ENCODE results near the gene CCR7. TPM values are rescaled to one million over a fixed set of nuclear protein-coding genes. Genes with fewer than 3 reads are reported as not detected.
A peak's percentile ranks its signal among the peaks of the same experiment; 100 is the strongest.

CCR7 gene
- polyA plus RNA-seq, 6 donors from 2014 or later = 442 to 802 (median 622) TPM

DNA sequence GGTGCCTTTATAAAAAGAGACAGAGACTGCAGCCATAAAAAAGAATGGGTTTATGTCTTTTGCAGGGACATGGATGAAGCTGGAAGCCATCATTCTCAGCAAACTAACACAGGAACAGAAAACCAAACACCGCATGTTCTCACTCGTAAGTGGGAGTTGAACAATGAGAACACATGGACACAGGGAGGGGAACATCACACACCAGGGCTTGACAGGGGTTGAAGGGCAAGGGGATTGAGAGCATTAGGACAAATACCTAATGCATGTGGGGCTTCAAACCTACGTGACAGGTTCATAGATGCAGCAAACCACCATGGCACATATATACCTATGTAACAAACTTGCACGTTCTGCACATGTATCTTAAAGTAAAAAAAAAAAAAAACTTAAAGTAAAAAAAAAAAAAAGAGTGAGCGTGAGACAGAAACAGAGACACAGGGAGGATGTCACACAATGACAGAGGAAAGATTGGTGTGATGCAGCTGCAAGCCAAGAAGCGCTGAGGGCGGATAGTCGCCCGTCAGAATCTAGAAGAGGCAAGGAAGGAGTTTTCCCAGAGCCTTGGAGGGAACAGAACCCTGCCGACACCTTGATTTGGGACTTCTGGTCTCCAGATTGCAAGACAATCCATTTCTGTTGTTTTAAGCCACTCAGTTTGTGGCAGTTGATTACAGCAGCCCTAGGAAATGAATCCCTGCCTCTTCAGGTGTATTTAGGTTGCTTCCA lies 36.4 kb downstream of the CCR7 start:
- no peak overlapping the region for H3K4me3 Mint-ChIP-seq
- ATAC-seq (ENCODE audit: low read depth in 2 of 2) = no peak
- peaks cover 37 to 47% (median 41%) of the 10 kb centered on the region in 3 donors for H3K4me1 Mint-ChIP-seq
- peaks cover 0 to 5% (median 0%) of the 10 kb centered on the region in 3 donors for H3K27me3 Mint-ChIP-seq
- no peak for DNase-seq
- peaks cover 6 to 32% (median 21%) of the 10 kb centered on the region in 7 donors for H3K9me3 Mint-ChIP-seq
- H3K36me3 Mint-ChIP-seq = peaks cover 19 to 22% of the 10 kb centered on the region in 2 donors
- peak overlapping the region in 1 of 6 donors; percentile 69 for H3K27ac Mint-ChIP-seq

DNA sequence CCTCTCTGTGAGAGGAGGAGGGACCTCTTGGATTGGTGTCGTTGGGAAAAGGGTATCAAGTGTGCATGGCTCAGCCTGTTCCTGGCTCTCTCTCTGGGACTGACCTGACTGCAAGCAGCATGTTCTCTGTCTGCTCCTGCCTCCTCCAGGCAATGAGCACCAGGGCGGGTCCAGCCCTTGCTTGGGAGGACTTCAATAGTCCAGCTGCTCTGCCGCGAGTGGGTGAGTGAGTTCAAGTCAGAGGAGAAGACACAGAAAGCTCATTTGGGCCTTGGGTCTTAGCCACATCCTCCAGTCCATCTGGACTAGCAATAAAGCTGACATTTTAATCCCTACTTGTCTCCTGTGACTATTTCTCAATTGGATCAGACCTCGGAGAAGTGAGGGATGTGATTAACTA lies 38.6 kb downstream of the CCR7 start:
- no peak overlapping the region for H3K4me3 Mint-ChIP-seq
- peaks cover 28% of the 10 kb centered on the region in 2 donors for H3K36me3 Mint-ChIP-seq
- H3K27me3 Mint-ChIP-seq = no peaks in the 10 kb centered on the region
- peaks cover 22 to 39% (median 36%) of the 10 kb centered on the region in 3 donors for H3K4me1 Mint-ChIP-seq
- peaks cover 10 to 28% (median 22%) of the 10 kb centered on the region in 7 donors for H3K9me3 Mint-ChIP-seq
- no peak for ATAC-seq (ENCODE audit: low read depth in 2 of 2)
- no peak for DNase-seq
- peak overlapping the region in 1 of 6 donors; percentile 28 for H3K27ac Mint-ChIP-seq

DNA sequence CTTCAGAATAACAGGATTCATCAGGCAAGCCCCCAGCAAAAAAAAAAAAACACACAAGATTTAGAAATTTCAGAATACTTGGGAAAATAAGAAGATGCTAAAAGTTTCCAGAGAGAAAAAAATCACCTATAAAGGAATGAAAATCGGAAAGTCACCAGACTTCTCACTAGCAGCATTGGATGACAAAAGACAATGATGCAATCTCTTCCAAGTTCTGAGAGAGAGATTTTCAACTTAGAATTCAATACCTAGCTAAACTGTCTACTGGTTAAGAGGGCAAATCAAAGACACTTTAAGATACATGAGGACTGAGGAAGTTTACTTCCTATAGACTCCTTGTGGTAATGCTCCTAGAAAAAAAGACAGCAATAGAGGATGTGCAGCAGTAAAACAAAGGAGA lies 40.0 kb downstream of the CCR7 start:
- Mint-ChIP-seq H3K27me3 (no peaks in the 10 kb centered on the region), H3K4me1 (peaks cover 12 to 31% (median 31%) of the 10 kb centered on the region in 3 donors), H3K4me3 (no peak overlapping the region), H3K9me3 (peaks cover 10 to 28% (median 22%) of the 10 kb centered on the region in 7 donors), H3K27ac (peak overlapping the region in 2 of 6 donors; percentile 9 to 20), H3K36me3 (peaks cover 28% of the 10 kb centered on the region in 2 donors)
- DNase-seq (no peak), ATAC-seq (ENCODE audit: low read depth in 2 of 2) (no peak)

DNA sequence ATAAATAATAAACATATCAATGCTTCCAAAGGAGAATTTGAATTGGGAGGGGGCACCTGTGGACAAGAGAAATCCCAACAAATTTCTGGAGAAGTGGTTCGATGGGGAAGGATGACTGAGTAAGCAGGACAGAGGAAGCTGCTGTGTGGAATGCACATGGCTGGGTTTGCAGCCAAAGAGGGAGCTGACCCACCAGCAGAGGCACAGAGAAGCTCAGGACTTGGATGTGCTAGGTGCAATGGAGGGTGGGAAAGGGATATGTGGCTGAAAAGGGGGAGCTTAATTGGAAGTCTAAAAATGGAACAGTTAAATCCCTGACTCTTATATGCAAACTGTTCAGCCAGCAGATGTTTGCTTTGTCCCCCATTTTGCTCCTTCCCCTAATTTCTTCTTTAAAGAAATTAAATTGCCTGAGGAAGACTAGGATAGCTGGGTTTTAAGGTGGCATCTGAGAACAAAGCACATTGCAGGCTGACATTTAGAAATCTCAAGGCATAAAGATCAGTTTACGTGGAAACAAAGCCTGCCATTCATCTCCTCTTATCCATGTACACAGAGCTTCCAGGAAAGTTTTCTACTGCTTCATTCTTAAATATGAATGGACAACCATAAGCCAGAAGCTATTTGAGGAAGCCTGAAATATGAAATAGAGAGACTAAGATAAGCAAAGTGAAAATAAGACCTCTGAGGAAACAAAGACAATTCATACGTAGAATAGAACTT lies 40.9 kb downstream of the CCR7 start:
- H3K27me3 Mint-ChIP-seq = no peaks in the 10 kb centered on the region
- peak overlapping the region in 3 of 6 donors; percentile 34 to 81 (median 76) for H3K27ac Mint-ChIP-seq
- ATAC-seq (ENCODE audit: low read depth in 2 of 2) (no peak), DNase-seq (no peak)
- peaks cover 14 to 35% (median 31%) of the 10 kb centered on the region in 3 donors for H3K4me1 Mint-ChIP-seq
- peaks cover 28% of the 10 kb centered on the region in 2 donors for H3K36me3 Mint-ChIP-seq
- no peak overlapping the region for H3K4me3 Mint-ChIP-seq
- peaks cover 10 to 28% (median 22%) of the 10 kb centered on the region in 7 donors for H3K9me3 Mint-ChIP-seq

DNA sequence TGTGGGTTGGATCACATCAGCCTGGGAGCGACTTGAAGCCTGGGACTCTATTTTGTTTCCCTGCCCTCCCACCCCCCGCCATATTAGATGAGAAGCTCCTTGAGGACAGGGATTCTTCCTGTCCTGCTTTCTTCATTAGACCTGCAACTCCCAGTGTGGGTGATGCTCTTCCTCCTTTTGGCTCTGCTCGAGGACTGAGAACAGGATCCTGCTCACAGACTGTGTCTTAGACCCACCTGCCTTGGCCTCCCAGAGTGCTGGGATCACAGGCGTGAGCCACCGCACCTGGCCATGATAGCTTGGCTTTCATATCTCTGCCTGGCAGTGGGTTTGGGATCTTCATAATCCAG lies 42.3 kb downstream of the CCR7 start:
- Mint-ChIP-seq H3K9me3 (peaks cover 10 to 28% (median 22%) of the 10 kb centered on the region in 7 donors), H3K36me3 (peaks cover 28% of the 10 kb centered on the region in 2 donors), H3K27me3 (no peaks in the 10 kb centered on the region), H3K4me3 (no peak overlapping the region), H3K27ac (no peak overlapping the region), H3K4me1 (peaks cover 15 to 45% (median 44%) of the 10 kb centered on the region in 3 donors)
- DNase-seq (no peak), ATAC-seq (ENCODE audit: low read depth in 2 of 2) (no peak)

- no peaks in the 10 kb centered on the region for H3K27me3 Mint-ChIP-seq
- peaks cover 18 to 49% (median 49%) of the 10 kb centered on the region in 3 donors for H3K4me1 Mint-ChIP-seq
- peaks cover 10 to 28% (median 22%) of the 10 kb centered on the region in 7 donors for H3K9me3 Mint-ChIP-seq
- peak overlapping the region in 1 of 8 donors; percentile 51 for H3K4me3 Mint-ChIP-seq
- H3K27ac Mint-ChIP-seq = peak overlapping the region in 2 of 6 donors; percentile 14 to 76
- peaks cover 28 to 30% of the 10 kb centered on the region in 2 donors for H3K36me3 Mint-ChIP-seq
- ATAC-seq (ENCODE audit: low read depth in 2 of 2) (no peak), DNase-seq (no peak)
These were observed 42.9 kb downstream of the CCR7 start for GRCh38 chr17:40522250-40522960.

DNA sequence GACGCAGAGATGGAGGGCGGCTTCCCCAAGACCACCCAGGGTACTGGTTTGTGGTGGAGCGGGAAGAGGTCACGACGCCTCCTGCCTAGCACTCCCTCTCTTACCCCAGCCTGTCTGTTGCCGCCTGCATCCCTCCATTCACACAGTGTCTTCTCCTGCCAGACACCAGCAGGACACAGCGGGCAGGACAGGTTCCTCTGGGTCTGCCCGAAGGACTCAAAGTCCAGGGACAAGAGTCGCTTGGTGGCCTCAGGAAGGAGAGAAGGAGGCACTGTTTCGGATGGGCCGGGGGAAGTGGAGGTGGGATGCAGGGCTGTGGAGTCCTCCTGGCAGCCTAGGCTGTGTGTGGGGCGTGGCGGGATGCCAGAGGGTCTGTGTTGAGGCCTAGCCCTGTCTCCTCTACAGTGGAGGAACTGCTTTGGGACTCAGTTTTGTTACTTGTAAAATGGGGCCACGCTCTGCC lies 44.2 kb downstream of the CCR7 start:
- no peak overlapping the region for H3K27ac Mint-ChIP-seq
- peaks cover 24 to 36% of the 10 kb centered on the region in 2 donors for H3K36me3 Mint-ChIP-seq
- ATAC-seq (ENCODE audit: low read depth in 2 of 2) (no peak), DNase-seq (no peak)
- H3K4me1 Mint-ChIP-seq = peaks cover 29 to 63% (median 60%) of the 10 kb centered on the region in 3 donors
- H3K27me3 Mint-ChIP-seq = no peaks in the 10 kb centered on the region
- peaks cover 10 to 23% (median 19%) of the 10 kb centered on the region in 7 donors for H3K9me3 Mint-ChIP-seq
- no peak overlapping the region for H3K4me3 Mint-ChIP-seq

- ATAC-seq (ENCODE audit: low read depth in 2 of 2) (no peak), DNase-seq (no peak)
- peak overlapping the region in 7 of 8 donors; percentile 21 to 90 (median 70) for H3K4me3 Mint-ChIP-seq
- peaks cover 10 to 23% of the 10 kb centered on the region in 2 donors for H3K36me3 Mint-ChIP-seq
- H3K27ac Mint-ChIP-seq = peak overlapping the region in 1 of 6 donors; percentile 22
- H3K27me3 Mint-ChIP-seq = peaks cover 0 to 5% (median 4%) of the 10 kb centered on the region in 3 donors
- H3K4me1 Mint-ChIP-seq = peaks cover 44 to 80% (median 78%) of the 10 kb centered on the region in 3 donors
- peaks cover 1 to 6% (median 4%) of the 10 kb centered on the region in 7 donors for H3K9me3 Mint-ChIP-seq
These were observed 46.0 kb downstream of the CCR7 start for GRCh38 chr17:40519089-40519775.

GRCh38 chr17:40518401-40519088 lies 46.7 kb downstream of the CCR7 start:
- Mint-ChIP-seq H3K4me1 (peaks cover 51 to 86% (median 83%) of the 10 kb centered on the region in 3 donors), H3K9me3 (peaks cover 0 to 5% (median 0%) of the 10 kb centered on the region in 7 donors), H3K27me3 (peaks cover 0 to 12% (median 11%) of the 10 kb centered on the region in 3 donors), H3K4me3 (peak overlapping the region in 7 of 8 donors; percentile 70 to 93 (median 73)), H3K36me3 (peaks cover 5 to 20% of the 10 kb centered on the region in 2 donors), H3K27ac (peak overlapping the region in 5 of 6 donors; percentile 6 to 85 (median 54))
- no peak for ATAC-seq (ENCODE audit: low read depth in 2 of 2)
- DNase-seq = no peak

- Mint-ChIP-seq H3K4me1 (peaks cover 48 to 83% (median 81%) of the 10 kb centered on the region in 3 donors), H3K9me3 (peaks cover 0 to 2% (median 0%) of the 10 kb centered on the region in 7 donors), H3K27me3 (peaks cover 0 to 12% (median 12%) of the 10 kb centered on the region in 3 donors), H3K4me3 (peak overlapping the region; percentile 70 to 93 (median 79)), H3K27ac (peak overlapping the region in 4 of 6 donors; percentile 28 to 85 (median 56)), H3K36me3 (peaks cover 0 to 14% of the 10 kb centered on the region in 2 donors)
- DNase-seq (no peak), ATAC-seq (ENCODE audit: low read depth in 2 of 2) (no peak)
These were observed 47.3 kb downstream of the CCR7 start for GRCh38 chr17:40517981-40518380.

GRCh38 chr17:40517286-40517662 lies 48.0 kb downstream of the CCR7 start:
- DNase-seq = no peak
- no peak for ATAC-seq (ENCODE audit: low read depth in 2 of 2)
- Mint-ChIP-seq H3K36me3 (peaks cover 0 to 13% of the 10 kb centered on the region in 2 donors), H3K27me3 (peaks cover 0 to 12% (median 12%) of the 10 kb centered on the region in 3 donors), H3K4me1 (peaks cover 48 to 77% (median 76%) of the 10 kb centered on the region in 3 donors), H3K4me3 (peak overlapping the region; percentile 72 to 93 (median 86)), H3K9me3 (peaks cover 0 to 2% (median 0%) of the 10 kb centered on the region in 7 donors), H3K27ac (peak overlapping the region in 5 of 6 donors; percentile 76 to 99 (median 97))
